Vagina (tissue), 2 donors: ENCODE results near the gene SHC4.

ENCODE experiments used
- CTCF ChIP-seq, 3 experiments: fragments of 450-650 bp in 2 of 3; fragments of 200-600 bp in 1 of 3; sonication (generic) in 1 of 3; IDR thresholded peaks; one replicate each; pipeline ENCODE4 v1.5.1; 2017 to 2019; ENCODE audit warnings: antibody characterized with exemption in 3 of 3, mild to moderate bottlenecking in 2 of 3, moderate library complexity in 2 of 3
- POLR2A ChIP-seq, 2 donors: fragments of 450-650 bp; IDR thresholded peaks; one replicate each; pipeline ENCODE4 v1.6.1; 2017; ENCODE audit warnings: antibody characterized with exemption in 2 of 2, mild to moderate bottlenecking in 2 of 2, moderate library complexity in 2 of 2
- POLR2AphosphoS5 ChIP-seq, 2 donors: sonication (generic); formaldehyde crosslinking; IDR thresholded peaks; one replicate each; pipeline ENCODE4 v1.9.0; 2017; ENCODE audit warnings: antibody characterized with exemption in 2 of 2, mild to moderate bottlenecking in 2 of 2, low read depth in 1 of 2; ENCODE audit not compliant: insufficient read depth in 1 of 2

DNA sequence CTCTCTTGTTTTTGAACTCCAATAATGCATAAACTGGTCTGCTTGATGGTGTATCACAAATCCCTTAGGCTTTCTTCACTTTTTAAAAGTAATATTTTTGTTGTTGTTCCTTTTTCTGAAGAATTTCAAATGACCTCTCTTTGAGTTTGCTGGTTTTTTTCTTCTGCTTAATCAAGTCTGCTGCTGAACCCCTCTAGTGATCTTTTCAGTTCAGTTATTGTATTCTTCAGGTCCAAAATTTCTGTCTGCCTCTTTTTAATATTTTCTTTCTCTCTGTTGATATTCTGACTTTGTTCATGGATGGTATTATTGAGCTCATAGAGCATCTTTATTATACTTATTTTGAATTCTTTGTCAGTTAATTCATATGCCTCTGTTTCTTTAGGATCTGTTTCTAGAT, 131.1 kb downstream of the SHC4 start:
- no peak for TF ChIP-seq CTCF (IDR thresholded peaks at IDR 0.05)
- no peak for TF ChIP-seq POLR2A (IDR thresholded peaks at IDR 0.05)
- TF ChIP-seq POLR2AphosphoS5 (IDR thresholded peaks at IDR 0.05; ENCODE audit: insufficient read depth in 1 of 2, low read depth in 1 of 2): no peak
